ENCODE data around the gene SV2B. TPM values are rescaled to one million over a fixed set of nuclear protein-coding genes. Genes with fewer than 3 reads are reported as not detected.
A peak's percentile ranks its signal among the peaks of the same experiment; 100 is the strongest.
"Not testable (repeated sequence)": the region's sequence is repeated elsewhere in the genome, so short reads cannot be mapped to it uniquely, and the experiment has no call there.

SV2B gene, protein sequence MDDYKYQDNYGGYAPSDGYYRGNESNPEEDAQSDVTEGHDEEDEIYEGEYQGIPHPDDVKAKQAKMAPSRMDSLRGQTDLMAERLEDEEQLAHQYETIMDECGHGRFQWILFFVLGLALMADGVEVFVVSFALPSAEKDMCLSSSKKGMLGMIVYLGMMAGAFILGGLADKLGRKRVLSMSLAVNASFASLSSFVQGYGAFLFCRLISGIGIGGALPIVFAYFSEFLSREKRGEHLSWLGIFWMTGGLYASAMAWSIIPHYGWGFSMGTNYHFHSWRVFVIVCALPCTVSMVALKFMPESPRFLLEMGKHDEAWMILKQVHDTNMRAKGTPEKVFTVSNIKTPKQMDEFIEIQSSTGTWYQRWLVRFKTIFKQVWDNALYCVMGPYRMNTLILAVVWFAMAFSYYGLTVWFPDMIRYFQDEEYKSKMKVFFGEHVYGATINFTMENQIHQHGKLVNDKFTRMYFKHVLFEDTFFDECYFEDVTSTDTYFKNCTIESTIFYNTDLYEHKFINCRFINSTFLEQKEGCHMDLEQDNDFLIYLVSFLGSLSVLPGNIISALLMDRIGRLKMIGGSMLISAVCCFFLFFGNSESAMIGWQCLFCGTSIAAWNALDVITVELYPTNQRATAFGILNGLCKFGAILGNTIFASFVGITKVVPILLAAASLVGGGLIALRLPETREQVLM
- total RNA-seq: 3.5 TPM
- long read RNA-seq, partial matches to known transcripts: 0 of 2 reads
- long read RNA-seq, other reads (novel, unspliced or antisense): 1 of 2 reads

GRCh38 chr15:91099995-91100813 is at the start of gene SV2B:
Gene SV2B, plus strand, starts transcription at chr15:91100257. Its CDS starts 126,007 bp downstream, at chr15:91226264.
- ATAC-seq (peak; percentile 38), DNase-seq (ENCODE audit: missing footprints) (no peak)
- intact Hi-C loops (cut with DNase I): loop anchor here (5.0 kb wide), 1 partner anchor 127 kb away; no protein-coding TSS in a partner anchor

DNA sequence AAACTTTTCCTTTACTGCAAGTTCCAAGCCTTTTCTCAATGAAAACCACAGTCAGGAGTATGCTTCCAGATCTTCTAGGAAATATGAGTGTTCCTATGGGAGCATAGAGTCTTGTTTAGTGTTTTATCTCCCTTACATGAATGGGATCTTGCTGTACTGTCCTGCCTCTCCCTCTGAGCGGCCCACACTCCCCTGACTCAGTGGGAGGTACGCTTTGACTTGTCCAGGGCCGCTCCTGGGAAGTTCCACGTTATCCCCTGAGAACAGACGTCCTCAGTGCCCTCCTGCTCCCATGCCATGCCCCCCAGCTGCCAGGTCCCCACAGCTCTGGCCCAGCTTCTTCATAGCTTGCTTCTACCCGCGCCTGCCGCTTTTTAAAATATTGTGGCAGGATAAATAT is 48.8 kb upstream of the SV2B start:
- DNase-seq (ENCODE audit: missing footprints) (no peak), ATAC-seq (no peak)
- intact Hi-C loops (cut with DNase I): no loop called here

DNA sequence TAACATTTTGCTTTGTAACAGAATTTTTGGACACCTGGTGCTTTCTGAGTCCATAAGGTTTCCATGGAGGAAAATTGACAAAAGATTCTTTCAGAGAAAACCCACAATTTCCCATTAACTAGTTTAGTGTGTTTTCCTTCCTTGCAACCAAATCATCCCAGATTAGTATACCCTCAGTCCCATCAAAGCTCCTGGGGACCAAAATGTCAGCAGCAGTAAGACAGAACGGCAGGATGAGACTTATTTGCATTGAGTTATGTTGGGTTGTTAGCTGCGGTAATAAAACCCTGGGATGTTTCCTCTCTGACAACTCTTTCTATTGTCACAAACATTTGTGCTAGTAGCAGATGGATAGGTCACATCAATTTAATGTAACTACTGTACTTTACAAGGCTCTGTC is 45.2 kb upstream of the SV2B start:
- intact Hi-C loops (cut with DNase I): no loop called here
- no peak for DNase-seq (ENCODE audit: missing footprints)
- no peak for ATAC-seq

DNA sequence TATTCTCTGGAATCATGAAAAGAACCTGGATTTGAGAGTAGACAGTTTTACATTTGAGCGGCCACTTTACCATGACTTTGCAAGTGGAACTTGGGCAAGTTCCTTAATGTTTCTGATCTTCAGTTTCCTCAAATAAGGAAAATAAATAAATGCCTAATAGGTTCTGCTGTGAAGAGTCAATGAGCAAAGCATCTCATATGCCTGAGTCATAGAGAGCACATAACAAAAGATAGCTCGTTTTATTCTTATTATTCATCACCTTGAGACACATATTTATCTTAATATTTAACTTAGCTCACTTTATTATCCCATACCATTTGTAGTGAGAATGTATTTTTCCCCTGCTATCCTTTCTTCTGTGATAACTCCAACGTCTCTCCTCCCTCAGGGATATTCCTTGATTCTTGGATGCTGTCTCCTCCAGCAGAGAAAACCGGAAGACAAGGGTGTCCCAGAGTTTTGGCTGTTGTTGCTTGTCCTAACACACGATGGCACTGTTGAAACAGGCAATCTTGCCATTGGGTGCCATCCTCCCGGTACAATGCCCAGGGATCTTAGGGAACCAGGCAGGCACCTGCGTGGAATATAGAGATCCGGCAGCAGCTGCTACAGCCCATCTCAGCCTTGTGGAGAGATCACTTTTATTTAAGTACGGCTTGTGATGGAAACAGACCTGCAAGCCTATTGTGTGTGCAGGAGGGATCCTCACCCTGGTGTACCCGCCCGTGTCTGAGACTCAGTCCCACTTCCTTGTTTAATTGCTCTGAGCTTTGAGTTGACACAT is 44.3 kb upstream of the SV2B start:
- peak; percentile 81 for ATAC-seq
- no peak for DNase-seq (ENCODE audit: missing footprints)
- intact Hi-C loops (cut with DNase I): loop anchor here (1.0 kb wide), 3 partner anchors 87 to 216 kb away; no protein-coding TSS in a partner anchor

- no peak for ATAC-seq
- DNase-seq (ENCODE audit: missing footprints): no peak
- intact Hi-C loops (cut with DNase I): no loop called here
Measured at GRCh38 chr15:91061230-91061629, 38.8 kb upstream of the SV2B start.

DNA sequence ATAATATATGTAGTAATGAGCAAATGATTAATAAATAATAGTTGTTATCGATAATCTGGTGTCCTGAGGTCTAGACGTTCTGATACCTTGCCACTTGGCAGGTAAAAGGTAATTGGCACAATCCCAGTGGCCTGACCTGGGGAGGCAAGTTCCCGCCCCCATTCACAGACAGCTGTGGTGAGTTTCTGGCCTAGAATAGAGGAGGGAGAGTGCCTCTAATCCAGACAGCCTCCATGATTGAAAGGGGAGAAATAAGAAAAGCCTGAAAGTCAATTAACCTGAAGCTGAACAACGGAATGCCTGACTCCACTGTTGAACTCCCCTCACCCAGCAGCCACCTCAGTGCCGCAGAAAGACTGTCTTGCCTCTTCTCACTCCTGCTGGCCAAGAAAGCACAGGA is 38.1 kb upstream of the SV2B start:
- DNase-seq (ENCODE audit: missing footprints) (no peak), ATAC-seq (no peak)
- intact Hi-C loops (cut with DNase I): no loop called here

- DNase-seq (ENCODE audit: missing footprints) (no peak), ATAC-seq (no peak)
- intact Hi-C loops (cut with DNase I): no loop called here
Measured at GRCh38 chr15:91065505-91065904, 34.6 kb upstream of the SV2B start.

GRCh38 chr15:91067036-91067435 is 33.0 kb upstream of the SV2B start:
- ATAC-seq (no peak), DNase-seq (ENCODE audit: missing footprints) (no peak)
- intact Hi-C loops (cut with DNase I): no loop called here

DNA sequence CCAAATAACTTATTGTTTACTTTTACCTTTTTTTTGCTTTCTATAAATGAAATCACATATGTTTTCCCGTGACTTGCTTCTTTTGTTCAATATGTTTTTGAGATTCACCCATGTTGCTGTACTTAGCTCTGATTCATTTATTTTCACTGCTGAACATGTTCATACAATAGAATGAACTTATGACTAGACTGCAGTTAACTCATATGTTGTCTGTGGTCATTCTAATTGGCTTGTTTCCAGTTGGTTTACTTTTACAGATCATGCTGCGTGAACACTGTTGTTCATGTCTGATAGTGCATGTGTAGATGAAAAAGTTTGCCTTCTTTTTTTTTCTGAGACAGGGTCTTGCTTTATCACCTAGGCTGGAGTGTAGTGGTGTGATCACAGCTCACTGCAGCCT is 31.6 kb upstream of the SV2B start:
- no peak for DNase-seq (ENCODE audit: missing footprints)
- intact Hi-C loops (cut with DNase I): no loop called here
- no peak for ATAC-seq

GRCh38 chr15:91068966-91069365 is 31.1 kb upstream of the SV2B start:
- ATAC-seq (no peak), DNase-seq (ENCODE audit: missing footprints) (no peak)
- intact Hi-C loops (cut with DNase I): no loop called here

DNA sequence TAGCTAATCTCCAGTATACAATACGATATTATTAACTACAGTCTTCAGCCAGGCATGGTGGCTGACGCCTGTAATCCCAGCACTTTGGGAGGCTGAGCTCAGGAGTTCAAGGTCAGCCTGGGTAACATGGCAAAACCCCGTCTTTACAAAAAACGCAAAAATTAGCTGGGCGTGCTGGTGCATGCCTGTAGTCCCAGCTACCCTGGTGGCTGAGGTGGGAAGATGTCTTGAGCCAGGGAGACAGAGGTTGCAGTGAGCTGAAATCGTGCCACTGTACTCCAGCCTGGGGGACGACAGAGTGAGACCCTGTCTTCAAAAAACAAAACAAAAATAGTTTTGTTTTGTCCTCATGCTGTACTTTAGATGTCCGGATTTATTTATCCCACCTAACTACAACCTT is 29.2 kb upstream of the SV2B start:
- DNase-seq (ENCODE audit: missing footprints) (no peak), ATAC-seq (no peak)
- intact Hi-C loops (cut with DNase I): no loop called here

DNA sequence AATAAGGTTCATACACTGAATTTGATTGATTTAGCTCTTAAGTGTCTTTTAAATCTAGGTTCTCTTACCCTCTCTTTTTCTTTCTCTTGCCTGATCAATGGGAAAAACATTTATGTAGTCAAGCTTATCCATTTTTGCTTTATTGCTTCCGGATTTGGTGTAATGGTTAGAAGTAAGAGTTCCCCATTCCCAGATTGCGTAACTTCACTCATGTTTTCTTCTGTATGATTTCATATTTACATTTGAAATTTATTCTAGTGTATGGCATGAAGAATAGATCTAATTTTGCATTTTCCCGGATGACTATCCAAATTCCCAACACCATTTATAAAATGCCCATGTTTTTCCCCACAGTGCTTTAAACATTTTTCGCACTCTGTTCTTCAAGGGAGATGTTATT is 27.9 kb upstream of the SV2B start:
- ATAC-seq (no peak), DNase-seq (ENCODE audit: missing footprints) (no peak)
- intact Hi-C loops (cut with DNase I): no loop called here

- ATAC-seq (no peak), DNase-seq (ENCODE audit: missing footprints) (no peak)
- intact Hi-C loops (cut with DNase I): no loop called here
Measured at GRCh38 chr15:91073077-91073476, 27.0 kb upstream of the SV2B start.

- ATAC-seq (no peak), DNase-seq (ENCODE audit: missing footprints) (no peak)
- intact Hi-C loops (cut with DNase I): no loop called here
Measured at GRCh38 chr15:91073768-91074167, 26.3 kb upstream of the SV2B start.

DNA sequence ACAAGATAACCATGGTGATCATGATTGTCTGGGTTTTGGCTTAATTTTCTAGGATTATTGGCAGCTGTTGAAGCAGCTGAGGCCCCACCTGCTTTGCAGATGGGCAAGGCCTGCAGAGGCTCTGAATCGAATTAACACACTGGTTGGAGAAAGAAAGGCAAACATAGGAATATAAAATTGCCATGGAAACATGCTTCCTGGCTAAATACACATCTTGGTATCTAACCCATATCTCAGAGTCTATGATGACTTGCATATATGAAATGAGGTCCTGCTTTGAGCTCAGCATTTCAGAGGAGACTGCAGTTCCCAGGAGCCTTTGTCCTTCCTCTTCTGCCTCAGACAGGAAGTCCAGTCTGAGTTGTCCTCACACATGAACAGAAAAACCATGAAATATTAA is 24.3 kb upstream of the SV2B start:
- DNase-seq (ENCODE audit: missing footprints): no peak
- ATAC-seq: no peak
- intact Hi-C loops (cut with DNase I): no loop called here

- intact Hi-C loops (cut with DNase I): no loop called here
- DNase-seq (ENCODE audit: missing footprints) (no peak), ATAC-seq (no peak)
Measured at GRCh38 chr15:91077029-91077428, 23.0 kb upstream of the SV2B start.

DNA sequence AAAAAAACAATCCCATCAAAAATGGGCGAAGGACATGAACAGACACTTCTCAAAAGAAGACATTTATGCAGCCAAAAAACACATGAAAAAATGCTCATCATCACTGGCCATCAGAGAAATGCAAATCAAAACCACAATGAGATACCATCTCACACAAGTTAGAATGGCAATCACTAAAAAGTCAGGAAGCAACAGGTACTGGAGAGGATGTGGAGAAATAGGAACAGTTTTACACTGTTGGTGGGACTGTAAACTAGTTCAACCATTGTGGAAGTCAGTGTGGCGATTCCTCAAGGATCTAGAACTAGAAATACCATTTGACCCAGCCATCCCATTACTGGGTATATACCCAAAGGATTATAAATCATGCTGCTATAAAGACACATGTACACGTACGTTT is 6.2 kb upstream of the SV2B start:
- DNase-seq (ENCODE audit: missing footprints); ATAC-seq; intact Hi-C loops (cut with DNase I): not testable (repeated sequence)

DNA sequence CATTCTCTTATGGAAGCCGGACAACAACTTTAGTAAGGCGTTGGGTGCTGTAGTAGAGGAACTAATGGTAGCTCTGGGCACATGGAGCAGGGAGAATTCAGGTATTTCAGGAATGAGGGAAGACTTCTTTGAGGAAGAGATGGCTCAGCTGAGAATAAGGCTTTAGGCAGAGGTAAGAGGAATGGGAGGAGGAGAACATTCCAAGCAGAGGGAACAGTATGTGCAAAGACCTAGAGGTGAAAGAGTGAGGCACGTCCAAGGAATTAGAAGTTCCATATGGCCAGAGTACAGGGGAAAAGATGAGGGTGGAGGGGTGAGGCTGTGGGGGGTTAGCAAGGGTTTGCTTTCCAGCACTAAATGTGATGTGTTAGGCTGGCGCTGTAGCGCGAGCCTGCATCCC is 1.6 kb upstream of the SV2B start:
- intact Hi-C loops (cut with DNase I): no loop called here
- no peak for DNase-seq (ENCODE audit: missing footprints)
- ATAC-seq: no peak

- DNase-seq (ENCODE audit: missing footprints) (no peak), ATAC-seq (peak; percentile 56)
- intact Hi-C loops (cut with DNase I): no loop called here
Measured at GRCh38 chr15:91099616-91099994, 452 bp upstream of the SV2B start.

Measured in Right ventricle myocardium inferior (tissue), 1 donor.